Islet of Langerhans (tissue), 1 donor: Measurements from ENCODE around the gene MTF1.
"Not testable (repeated sequence)": the region's sequence is repeated elsewhere in the genome, so short reads cannot be mapped to it uniquely, and the experiment has no call there.

ENCODE experiments used
- FAIRE-seq: peaks from one replicate; lab custom pipeline; 2011; peaks lifted over from hg19 to GRCh38; lab: Jason Lieb, UNC

Gene MTF1

DNA sequence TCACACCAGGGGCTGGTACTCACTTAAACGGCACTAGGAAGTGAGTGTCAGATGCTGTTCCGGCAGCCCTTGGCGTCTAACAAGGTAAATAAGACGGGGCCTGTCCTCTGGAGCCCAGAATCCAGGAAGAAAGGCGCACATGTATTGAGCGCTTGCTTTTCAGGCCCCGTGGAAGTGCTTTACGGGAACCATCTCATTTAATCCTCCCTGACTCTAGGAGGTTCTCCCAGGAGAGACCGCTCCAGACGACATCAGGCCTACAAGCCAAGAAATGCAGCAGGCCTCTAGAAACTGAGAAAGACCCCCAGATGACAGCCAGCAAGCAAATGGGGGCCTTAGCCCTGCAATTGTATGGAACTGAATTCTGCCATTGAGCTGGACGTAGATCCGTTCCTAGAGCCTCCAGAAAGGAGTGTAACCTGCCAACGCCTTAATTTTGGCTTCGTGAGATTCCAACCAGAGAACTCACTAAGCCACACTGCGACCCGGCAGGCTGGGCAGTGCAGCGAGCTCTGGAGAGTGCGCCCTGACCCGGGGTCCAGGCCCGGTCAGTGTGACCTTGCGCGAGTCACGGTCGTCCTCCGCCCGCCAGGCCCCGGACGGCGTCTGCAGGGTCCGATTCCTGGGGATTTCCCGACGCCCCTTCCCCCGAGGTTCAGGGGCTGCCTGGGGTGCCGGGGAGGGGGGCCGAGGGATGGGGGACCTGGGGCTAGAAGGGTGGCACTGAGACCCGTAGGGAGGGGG is 66.3 kb downstream of the MTF1 start:
- no peak for FAIRE-seq

DNA sequence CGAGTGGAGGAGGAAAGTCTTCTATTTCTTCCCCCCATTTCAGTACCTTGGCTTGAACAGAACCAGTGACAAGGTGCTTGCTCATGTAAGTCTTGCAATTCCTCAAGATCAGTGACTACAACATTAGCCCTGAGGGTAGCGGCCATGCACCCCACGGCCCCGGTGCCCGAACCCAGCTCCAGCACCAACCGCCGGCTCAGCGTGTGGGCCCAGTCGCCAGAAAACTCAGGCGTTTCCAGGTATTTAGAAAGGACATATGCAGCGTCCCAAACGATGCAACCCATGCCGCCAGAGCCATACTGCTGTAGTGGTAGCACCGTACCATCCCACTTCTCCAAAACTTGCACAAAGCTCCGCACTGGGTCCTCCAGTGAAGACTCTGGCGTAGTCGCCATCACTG is 76.9 kb downstream of the MTF1 start:
- no peak for FAIRE-seq

DNA sequence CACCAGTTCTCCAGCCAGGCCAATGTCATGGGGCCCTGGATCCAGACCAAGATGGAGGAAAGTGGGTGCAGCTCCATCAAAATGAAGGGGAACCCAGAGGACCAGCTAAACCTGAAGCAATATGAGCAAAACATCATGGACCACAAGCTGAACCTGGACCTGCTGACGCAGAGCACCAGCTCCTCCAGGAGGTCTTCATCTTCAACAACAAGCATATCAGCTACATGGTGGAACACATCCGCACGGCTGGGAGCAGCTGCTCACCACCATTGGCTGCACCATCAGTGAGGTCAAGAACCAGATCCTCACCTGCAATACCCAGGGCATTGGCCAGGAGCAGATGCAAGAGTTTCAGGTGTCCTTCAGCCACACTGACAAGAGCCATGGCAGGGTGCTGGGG is 80.7 kb downstream of the MTF1 start:
- FAIRE-seq = no peak

DNA sequence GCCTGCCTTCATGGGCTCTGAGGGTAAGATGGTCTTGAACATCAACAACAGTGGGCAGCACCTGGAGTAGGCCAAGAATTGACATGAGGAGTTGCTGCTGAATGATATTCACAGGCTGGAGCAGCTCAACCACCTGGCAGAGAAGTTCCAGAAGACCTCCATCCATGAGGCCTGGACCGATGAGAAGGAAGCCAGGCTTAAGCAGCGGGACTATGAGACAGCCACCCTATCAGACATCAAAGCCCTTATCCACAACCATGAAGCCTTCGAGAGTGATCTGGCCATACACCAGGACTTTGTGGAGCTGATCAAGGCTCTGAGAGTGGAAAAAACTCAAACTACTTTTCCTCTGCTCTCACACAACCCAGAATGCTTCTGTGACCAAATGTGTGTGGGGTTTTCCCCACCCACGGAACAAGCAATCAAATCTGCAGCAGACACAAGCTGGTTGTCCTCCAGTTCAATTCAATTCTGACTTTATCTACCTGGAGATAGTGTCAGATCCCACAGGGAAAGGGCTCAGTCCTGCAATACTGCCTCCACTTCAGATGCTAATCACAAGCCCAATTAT is 82.4 kb downstream of the MTF1 start:
- no peak for FAIRE-seq

DNA sequence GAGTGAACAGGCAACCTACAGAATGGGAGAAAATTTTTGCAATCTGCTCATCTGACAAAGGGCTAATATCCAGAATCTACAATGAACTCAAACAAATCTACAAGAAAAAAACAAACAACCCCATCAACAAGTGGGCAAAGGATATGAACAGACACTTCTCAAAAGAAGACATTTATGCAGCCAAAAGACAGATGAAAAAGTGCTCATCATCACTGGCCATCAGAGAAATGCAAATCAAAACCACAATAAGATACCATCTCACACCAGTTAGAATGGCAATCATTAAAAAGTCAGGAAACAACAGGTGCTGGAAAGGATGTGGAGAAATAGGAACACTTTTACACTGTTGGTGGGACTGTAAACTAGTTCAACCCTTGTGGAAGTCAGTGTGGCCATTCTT is 88.0 kb downstream of the MTF1 start:
- FAIRE-seq = not testable (repeated sequence)

DNA sequence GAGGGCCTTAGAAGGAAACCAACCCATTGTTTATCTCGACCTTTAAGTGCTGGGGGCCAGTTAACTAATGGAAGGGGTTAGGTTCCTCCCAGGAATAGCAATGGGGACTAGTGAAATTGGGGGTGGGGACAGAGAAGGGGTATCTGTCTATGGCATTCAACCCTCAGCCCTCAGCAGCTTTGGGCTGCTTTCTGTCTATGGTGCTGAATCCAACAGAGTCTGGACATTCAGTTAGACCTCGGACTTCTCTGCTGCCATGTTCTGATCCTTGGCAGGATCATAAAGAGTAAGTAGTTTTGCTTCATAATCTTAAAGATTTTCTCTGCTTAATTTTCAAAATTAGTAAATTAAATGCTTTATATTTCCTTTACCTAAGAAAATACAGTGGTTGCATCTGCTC is 91.9 kb downstream of the MTF1 start:
- FAIRE-seq = no peak

DNA sequence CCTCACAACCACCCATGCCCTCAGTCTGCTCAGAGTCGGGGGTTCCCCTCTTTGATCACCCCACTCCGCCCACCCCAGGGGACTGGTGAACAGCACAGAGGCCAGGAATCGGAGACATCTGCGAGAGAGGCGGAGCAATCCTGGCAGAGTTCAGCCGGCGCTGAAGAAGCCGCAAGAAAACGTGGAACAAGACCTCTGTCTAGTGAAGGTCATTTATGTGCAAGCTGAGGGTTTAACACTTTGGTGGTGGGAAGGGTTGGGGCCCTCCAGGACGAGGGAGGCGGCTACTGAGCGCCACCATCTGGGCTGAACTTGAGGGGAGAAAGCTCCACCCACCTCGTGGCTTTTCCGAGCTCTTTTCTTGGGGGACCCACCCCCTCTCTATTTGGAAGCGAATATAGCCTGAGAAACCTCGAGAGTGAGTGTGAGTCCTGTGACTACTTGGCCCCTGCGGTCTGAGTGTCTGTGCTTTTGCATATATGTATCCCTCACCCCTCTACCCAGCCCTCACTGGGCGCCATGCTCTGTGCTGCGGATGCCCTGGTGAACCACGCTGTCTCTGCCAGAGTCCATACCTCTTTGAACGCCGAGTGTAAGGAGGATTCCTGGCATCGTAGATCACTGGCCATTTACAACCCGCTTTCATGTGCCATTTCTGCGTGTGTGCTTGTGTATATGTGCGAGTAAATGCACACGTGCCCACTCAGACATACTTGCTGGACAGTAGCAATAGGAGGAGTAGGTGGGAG is 93.3 kb downstream of the MTF1 start:
- no peak for FAIRE-seq

DNA sequence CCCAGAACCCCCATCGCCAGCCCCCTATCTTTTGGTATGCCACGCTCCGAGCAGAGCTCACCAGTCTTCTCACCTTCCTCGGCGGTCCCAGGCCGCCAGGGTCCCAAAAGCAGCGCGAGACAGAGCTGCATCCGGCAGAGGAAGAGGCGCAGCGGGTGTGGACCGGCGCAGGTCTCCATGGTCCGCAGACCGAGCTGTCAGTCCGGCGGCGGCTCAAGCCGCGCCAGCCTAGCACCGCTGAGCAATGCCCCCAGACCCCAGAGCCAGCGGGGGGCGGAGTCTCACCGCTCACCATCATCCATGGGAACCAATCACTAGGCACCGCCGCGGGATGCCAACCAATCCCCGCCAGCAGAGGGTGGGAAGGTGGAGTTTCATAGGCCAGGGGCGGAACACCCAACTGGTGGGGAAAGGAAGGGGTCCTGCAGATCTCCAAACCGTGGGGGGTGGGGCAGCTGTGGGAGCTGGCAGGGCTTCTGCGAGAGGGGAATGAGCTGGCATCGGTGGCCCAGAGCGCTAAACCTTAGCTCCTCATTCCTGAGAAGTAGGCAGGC is 94.4 kb downstream of the MTF1 start, which contains the start of gene EPHA10:
Gene EPHA10 (minus strand): TSS at position 233 of the 554 bp plus-strand sequence. CDS start 54 bp downstream, at position 179.
- FAIRE-seq = no peak

DNA sequence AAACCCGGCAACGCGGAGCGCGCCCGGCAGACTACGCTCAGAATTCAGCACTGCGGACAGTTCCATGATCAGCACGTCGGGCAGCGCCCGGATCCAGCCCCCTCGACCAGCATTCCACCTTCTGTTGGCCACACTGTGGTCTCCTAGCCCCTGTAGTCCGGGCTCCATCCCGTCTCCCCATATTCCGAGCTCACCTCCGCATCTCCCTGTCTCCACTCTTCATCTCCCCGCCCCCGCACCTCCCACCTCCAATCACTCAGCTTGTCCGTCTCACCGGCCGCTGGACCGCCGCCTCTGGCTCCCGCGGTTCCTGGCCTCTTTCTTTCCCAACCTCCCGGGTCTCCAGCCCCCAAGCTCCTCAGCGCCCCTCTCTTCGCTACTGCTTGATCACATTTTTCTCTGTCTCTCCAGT is 95.0 kb downstream of the MTF1 start:
- no peak for FAIRE-seq

DNA sequence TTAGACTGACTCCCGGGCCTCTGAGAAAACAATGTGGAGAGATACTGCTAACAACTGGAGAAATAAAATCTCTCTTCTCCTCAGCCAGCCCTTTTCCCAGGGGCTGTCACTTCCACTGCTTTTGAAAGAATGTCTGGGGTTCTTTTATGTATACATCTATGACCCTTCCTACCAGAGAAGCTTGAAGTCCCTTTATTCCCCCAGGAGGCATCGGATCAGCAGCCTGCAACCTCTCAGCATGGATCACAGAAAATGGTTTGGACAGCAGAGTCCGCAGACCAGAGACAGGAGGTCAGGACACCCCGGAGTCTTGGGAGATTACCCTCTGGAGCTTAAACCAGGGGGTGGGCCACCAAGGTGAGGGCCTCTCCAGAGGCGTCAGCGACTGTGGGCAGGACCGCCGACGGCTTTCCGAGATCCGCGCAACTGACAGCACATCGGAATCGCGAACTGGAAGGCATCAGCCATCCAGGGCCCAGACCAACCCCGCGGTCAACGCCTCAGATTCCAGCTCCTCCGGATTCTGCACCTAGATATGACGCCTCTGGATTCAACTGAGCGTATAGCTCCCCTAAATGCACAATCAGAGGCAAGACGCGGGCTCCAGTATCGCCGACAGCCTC is 95.5 kb downstream of the MTF1 start:
- FAIRE-seq = no peak

DNA sequence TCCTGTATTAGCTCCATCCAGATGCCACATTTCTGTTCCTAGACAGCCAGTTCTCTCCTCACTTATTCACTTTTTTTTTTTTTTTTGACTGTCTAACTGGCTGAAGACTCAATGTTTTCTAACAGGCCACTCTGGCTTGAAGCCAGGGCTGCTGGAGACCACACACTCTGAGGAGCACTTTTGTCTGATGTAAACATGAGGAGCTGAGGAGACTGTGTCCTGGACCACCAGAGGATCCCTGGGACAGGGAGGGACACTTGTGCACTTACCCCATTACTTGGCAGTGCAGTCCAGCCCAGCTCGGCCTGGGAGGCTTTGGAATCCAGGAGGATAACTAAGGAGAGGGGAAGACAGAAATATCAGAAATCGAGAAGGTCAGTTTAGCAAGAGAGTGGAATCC is 96.9 kb downstream of the MTF1 start:
- no peak for FAIRE-seq

DNA sequence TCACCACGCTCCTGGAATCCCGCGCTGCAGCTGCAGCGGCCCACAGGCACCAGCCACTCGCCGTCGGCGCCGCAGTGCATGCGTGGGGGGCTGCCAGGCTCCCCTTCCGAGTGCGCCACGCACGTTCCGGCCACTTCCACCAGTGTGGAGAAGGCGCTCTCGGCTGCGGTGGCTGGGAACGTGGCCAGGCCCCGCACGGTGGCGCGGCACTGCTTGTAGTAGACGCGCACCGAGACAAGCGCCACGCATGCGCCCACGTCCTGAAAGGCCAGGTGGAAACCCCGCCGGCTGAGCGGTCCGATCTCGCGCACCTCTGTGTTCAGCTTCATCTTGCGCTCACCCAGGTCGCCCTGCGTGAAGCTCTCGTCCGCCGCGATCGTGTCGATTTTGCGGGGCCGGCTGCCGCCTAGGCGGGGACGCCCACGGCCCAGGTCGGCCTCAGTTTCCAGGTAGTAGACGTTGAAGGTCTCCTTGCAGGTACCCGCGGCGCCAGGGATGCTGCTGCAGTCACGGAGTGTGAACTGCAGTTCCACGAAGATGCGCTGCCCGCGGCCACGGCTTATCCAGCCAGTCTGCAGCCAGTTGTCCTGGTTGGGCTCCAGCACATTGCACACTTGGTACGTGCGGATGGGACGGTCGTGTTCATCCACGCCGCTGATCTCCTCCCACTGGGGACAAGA is 97.8 kb downstream of the MTF1 start:
- no peak for FAIRE-seq
